Measurements from ENCODE around the gene DYNC1H1. TPM values are rescaled to one million over a fixed set of nuclear protein-coding genes. Genes with fewer than 3 reads are reported as not detected.

Gene DYNC1H1
- total and polyA plus RNA-seq, 2 experiments from 2014 or later, result 179 to 635 TPM

GRCh38 chr14:102078831-102079699 lies 114.7 kb downstream of the DYNC1H1 start:
- Mint-ChIP-seq H3K4me1 (peaks cover 11% of the 10 kb centered on the region), H3K27me3 (ENCODE audit: insufficient read depth, low read depth, poor library complexity) (peaks cover 10% of the 10 kb centered on the region), H3K4me3 (no peak overlapping the region; the same call in 2 of the 3 replicates), H3K27ac (no peak overlapping the region), H3K9me3 (peaks cover 5% of the 10 kb centered on the region; the same call in 2 of the 3 replicates), H3K36me3 (ENCODE audit: low read depth) (peaks cover 80% of the 10 kb centered on the region)
- TF ChIP-seq ZNF331 (CRISPR knock-in tag; IDR thresholded peaks at IDR 0.05; ENCODE audit: low read depth) (no peak), NANOG (IDR thresholded peaks at IDR 0.05; ENCODE audit: borderline replicate concordance) (no peak), STAT1 (IDR thresholded peaks at IDR 0.05; ENCODE audit: unreplicated experiment) (no peak), REST (IDR thresholded peaks at IDR 0.05; ENCODE audit: unreplicated experiment) (no peak), JUNB (IDR thresholded peaks at IDR 0.05; ENCODE audit: unreplicated experiment) (no peak), CREB1 (CRISPR knock-in tag; IDR thresholded peaks at IDR 0.05; ENCODE audit: low read depth) (no peak), POLR2AphosphoS5 (IDR thresholded peaks at IDR 0.05; ENCODE audit: low read depth) (no peak), ZNF462 (CRISPR knock-in tag; IDR thresholded peaks at IDR 0.05) (no peak)
- H3K27me3 ChIP-seq (ENCODE audit: insufficient read depth), result no peaks in the 10 kb centered on the region
- peak overlapping the region; percentile 78 for H3K27ac ChIP-seq (ENCODE audit: low read depth)
- H3K9me2 ChIP-seq (ENCODE audit: insufficient read depth), result no peaks in the 10 kb centered on the region
- no peak overlapping the region for H3K4me2 ChIP-seq
- DNase-seq (ENCODE audit: low spot score), result no peak
- H2AFZ ChIP-seq, result no peak overlapping the region
- peaks cover 8% of the 10 kb centered on the region; the same call in 1 of the 2 replicates for H3K4me1 ChIP-seq (ENCODE audit: insufficient read depth)
- H3K79me2 ChIP-seq (replicated peaks; ENCODE audit: insufficient read depth), result peaks cover 24% of the 10 kb centered on the region
- H3K36me3 ChIP-seq (ENCODE audit: insufficient read depth), result peaks cover 52% of the 10 kb centered on the region
- peaks cover 52% of the 10 kb centered on the region for H3F3A ChIP-seq (replicated peaks; ENCODE audit: low read depth)
- no peak overlapping the region for H3K4me3 ChIP-seq
- peaks cover 38% of the 10 kb centered on the region for H4K20me1 ChIP-seq (replicated peaks; ENCODE audit: insufficient read depth)
- ATAC-seq, result no peak; the same call in 2 of the 3 replicates
